ENCODE data around the gene CD3G. TPM values are rescaled to one million over a fixed set of nuclear protein-coding genes. Genes with fewer than 3 reads are reported as not detected.

Gene CD3G
- total RNA-seq, 1 donor from 2014 or later = not detected

DNA sequence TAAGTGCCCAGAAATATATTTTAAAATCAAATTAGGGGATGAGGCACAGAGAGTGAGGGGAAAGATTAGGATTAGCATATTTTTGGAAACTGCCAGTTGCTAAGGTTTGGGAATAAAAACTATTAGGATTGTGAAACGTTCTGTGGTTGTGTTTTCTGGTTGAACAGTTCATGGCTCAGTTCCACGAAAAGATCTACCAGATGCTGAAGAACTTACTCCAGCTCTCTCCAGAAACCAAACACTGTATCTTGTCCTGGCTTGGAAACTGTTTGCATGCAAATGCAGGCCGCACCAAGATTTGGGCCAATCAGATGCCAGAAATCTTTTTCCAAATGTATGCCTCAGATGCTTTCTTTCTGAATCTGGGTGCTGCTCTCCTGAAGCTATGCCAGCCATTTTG lies 30.6 kb downstream of the CD3G start:
- DNase-seq (ENCODE audit: low spot score) = no peak
- no peak overlapping the region for H3K27ac Mint-ChIP-seq (ENCODE audit: unreplicated experiment)
- no peaks in the 10 kb centered on the region for H3K27me3 Mint-ChIP-seq (ENCODE audit: low read depth)
- H3K36me3 Mint-ChIP-seq (ENCODE audit: low read depth) = peaks cover 52% of the 10 kb centered on the region
- no peaks in the 10 kb centered on the region for H3K4me1 Mint-ChIP-seq (ENCODE audit: low read depth)
- TF ChIP-seq, protein P1, sequence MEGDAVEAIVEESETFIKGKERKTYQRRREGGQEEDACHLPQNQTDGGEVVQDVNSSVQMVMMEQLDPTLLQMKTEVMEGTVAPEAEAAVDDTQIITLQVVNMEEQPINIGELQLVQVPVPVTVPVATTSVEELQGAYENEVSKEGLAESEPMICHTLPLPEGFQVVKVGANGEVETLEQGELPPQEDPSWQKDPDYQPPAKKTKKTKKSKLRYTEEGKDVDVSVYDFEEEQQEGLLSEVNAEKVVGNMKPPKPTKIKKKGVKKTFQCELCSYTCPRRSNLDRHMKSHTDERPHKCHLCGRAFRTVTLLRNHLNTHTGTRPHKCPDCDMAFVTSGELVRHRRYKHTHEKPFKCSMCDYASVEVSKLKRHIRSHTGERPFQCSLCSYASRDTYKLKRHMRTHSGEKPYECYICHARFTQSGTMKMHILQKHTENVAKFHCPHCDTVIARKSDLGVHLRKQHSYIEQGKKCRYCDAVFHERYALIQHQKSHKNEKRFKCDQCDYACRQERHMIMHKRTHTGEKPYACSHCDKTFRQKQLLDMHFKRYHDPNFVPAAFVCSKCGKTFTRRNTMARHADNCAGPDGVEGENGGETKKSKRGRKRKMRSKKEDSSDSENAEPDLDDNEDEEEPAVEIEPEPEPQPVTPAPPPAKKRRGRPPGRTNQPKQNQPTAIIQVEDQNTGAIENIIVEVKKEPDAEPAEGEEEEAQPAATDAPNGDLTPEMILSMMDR (IDR thresholded peaks at IDR 0.05) = no peak
- H3K4me3 Mint-ChIP-seq (ENCODE audit: unreplicated experiment) = no peak overlapping the region
- no peaks in the 10 kb centered on the region for H3K9me3 Mint-ChIP-seq (ENCODE audit: low read depth)

GRCh38 chr11:118375978-118376377 lies 31.8 kb downstream of the CD3G start:
- Mint-ChIP-seq H3K4me1 (ENCODE audit: low read depth) (no peaks in the 10 kb centered on the region), H3K27ac (ENCODE audit: unreplicated experiment) (no peak overlapping the region), H3K4me3 (ENCODE audit: unreplicated experiment) (no peak overlapping the region), H3K27me3 (ENCODE audit: low read depth) (no peaks in the 10 kb centered on the region), H3K36me3 (ENCODE audit: low read depth) (peaks cover 44% of the 10 kb centered on the region), H3K9me3 (ENCODE audit: low read depth) (no peaks in the 10 kb centered on the region)
- TF ChIP-seq, protein P1 (IDR thresholded peaks at IDR 0.05) = no peak
- no peak for DNase-seq (ENCODE audit: low spot score)

DNA sequence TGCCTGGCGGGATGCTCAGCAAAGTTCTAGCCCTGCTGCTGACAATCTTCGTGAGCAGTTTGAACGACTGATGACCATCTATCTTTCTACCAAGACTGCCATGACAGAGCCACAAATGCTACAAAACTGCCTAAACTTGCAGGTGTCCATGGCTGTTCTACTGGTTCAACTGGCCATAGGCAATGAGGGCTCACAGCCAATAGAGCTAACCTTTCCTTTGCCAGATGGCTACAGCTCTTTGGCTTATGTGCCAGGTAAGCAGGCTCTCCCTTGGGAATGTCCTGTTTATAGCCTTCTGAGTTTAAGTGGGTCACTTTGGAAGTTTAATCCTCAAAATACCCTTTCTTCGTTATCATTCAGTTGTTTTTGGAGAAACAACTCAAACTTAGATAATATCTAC lies 35.4 kb downstream of the CD3G start:
- Mint-ChIP-seq H3K27me3 (ENCODE audit: low read depth) (no peaks in the 10 kb centered on the region), H3K27ac (ENCODE audit: unreplicated experiment) (no peak overlapping the region), H3K36me3 (ENCODE audit: low read depth) (peaks cover 36% of the 10 kb centered on the region), H3K4me3 (ENCODE audit: unreplicated experiment) (no peak overlapping the region), H3K9me3 (ENCODE audit: low read depth) (no peaks in the 10 kb centered on the region), H3K4me1 (ENCODE audit: low read depth) (no peaks in the 10 kb centered on the region)
- no peak for DNase-seq (ENCODE audit: low spot score)
- TF ChIP-seq, protein P1 (IDR thresholded peaks at IDR 0.05) = no peak

DNA sequence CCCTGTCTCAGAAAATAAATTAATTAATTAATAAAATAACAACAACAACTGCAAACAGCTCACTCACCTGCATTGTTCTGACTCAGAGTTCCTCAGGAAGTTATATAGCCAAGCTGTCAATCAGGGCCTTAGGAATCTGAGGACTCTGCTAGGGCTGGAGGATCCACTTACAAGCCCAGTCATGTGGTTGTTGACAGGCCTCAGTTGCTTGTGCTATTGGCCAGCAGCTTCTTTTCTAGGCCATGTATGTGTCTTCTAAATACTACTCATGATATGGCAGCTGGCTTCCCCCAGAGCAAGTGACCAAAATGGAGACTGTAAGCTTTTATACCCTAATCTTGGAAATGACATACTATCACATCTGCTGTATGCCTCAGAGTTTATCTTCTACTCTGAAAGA lies 36.4 kb downstream of the CD3G start:
- Mint-ChIP-seq H3K27ac (ENCODE audit: unreplicated experiment) (no peak overlapping the region), H3K36me3 (ENCODE audit: low read depth) (peaks cover 30% of the 10 kb centered on the region), H3K4me1 (ENCODE audit: low read depth) (no peaks in the 10 kb centered on the region), H3K4me3 (ENCODE audit: unreplicated experiment) (no peak overlapping the region), H3K27me3 (ENCODE audit: low read depth) (no peaks in the 10 kb centered on the region), H3K9me3 (ENCODE audit: low read depth) (no peaks in the 10 kb centered on the region)
- TF ChIP-seq, protein P1 (IDR thresholded peaks at IDR 0.05) = no peak
- DNase-seq (ENCODE audit: low spot score) = no peak

- H3K27ac Mint-ChIP-seq (ENCODE audit: unreplicated experiment) = no peak overlapping the region
- H3K9me3 Mint-ChIP-seq (ENCODE audit: low read depth) = no peaks in the 10 kb centered on the region
- peaks cover 32% of the 10 kb centered on the region for H3K36me3 Mint-ChIP-seq (ENCODE audit: low read depth)
- H3K4me1 Mint-ChIP-seq (ENCODE audit: low read depth) = no peaks in the 10 kb centered on the region
- no peak overlapping the region for H3K4me3 Mint-ChIP-seq (ENCODE audit: unreplicated experiment)
- no peaks in the 10 kb centered on the region for H3K27me3 Mint-ChIP-seq (ENCODE audit: low read depth)
- no peak for DNase-seq (ENCODE audit: low spot score)
- TF ChIP-seq, protein P1 (IDR thresholded peaks at IDR 0.05) = no peak
These were observed 38.8 kb downstream of the CD3G start for GRCh38 chr11:118382954-118383353.

All from chondrocyte (in vitro differentiated cells).